HepG2 (cell line): ENCODE measurements around the gene MARCO.

Source experiments
- EP300 ChIP-seq, 3 experiments: sonication (generic) in 1 of 3; formaldehyde crosslinking in 1 of 3; IDR thresholded peaks; 2 replicates each; pipeline versions ENCODE4 v1.5.1 to v1.6.1; 2011 to 2020; ENCODE audit warnings: low read depth in 2 of 3, low read length in 2 of 3, borderline replicate concordance in 1 of 3, improper control_type of control experiment in 1 of 3, mild to moderate bottlenecking in 1 of 3, missing genetic modification reagents in 1 of 3, moderate library complexity in 1 of 3
- EZH2 ChIP-seq: conservative IDR thresholded peaks from 2 replicates; pipeline ENCODE4 v1.6.1; 2012; ENCODE audit warnings: mild to moderate bottlenecking, low read depth, low read length, moderate library complexity
- NR2F1 ChIP-seq, 2 experiments: fragments of 450-650 bp in 1 of 2; formaldehyde crosslinking in 1 of 2; IDR thresholded peaks; 2 replicates each; pipeline versions ENCODE4 v1.5.0 to v1.6.1; 2016 to 2020; ENCODE audit warnings: mild to moderate bottlenecking in 1 of 2, missing compliant biosample characterization in 1 of 2, missing genetic modification reagents in 1 of 2, moderate library complexity in 1 of 2
- POLR2A ChIP-seq, 2 experiments: IDR thresholded peaks; 2 replicates each; pipeline ENCODE4 v1.6.1; 2011; ENCODE audit warnings: low read depth in 2 of 2, low read length in 2 of 2, mild to moderate bottlenecking in 1 of 2, moderate library complexity in 1 of 2; ENCODE audit not compliant: insufficient read depth in 1 of 2
- PRDM4 ChIP-seq: sonication (generic); formaldehyde crosslinking; IDR thresholded peaks from 2 replicates; pipeline ENCODE4 v1.9.0; 2021; ENCODE audit warnings: missing genetic modification reagents, borderline replicate concordance
- RFXAP ChIP-seq: sonication (generic); formaldehyde crosslinking; IDR thresholded peaks from 2 replicates; pipeline ENCODE4 v1.4.0; 2020; ENCODE audit warnings: missing genetic modification reagents, borderline replicate concordance
- SIN3A ChIP-seq: IDR thresholded peaks from 2 replicates; pipeline ENCODE4 v1.6.1; 2011; ENCODE audit warnings: low read depth, mild to moderate bottlenecking, control low read depth, low read length, borderline replicate concordance
- SMYD3 ChIP-seq: sonication (generic); formaldehyde crosslinking; IDR thresholded peaks from 2 replicates; pipeline ENCODE4 v1.8.1; 2023; ENCODE audit warnings: mild to moderate bottlenecking, missing genetic modification reagents
- ZBTB8A ChIP-seq: sonication (generic); formaldehyde crosslinking; IDR thresholded peaks from 2 replicates; pipeline ENCODE4 v1.4.0; 2020; ENCODE audit warnings: mild to moderate bottlenecking, low read depth, missing genetic modification reagents, borderline replicate concordance
- ZNF256 ChIP-seq: sonication (generic); formaldehyde crosslinking; conservative IDR thresholded peaks from 2 replicates; pipeline ENCODE4 v1.4.0; 2020; ENCODE audit warnings: missing genetic modification reagents
- ZNF281 ChIP-seq: sonication (generic); formaldehyde crosslinking; IDR thresholded peaks from 2 replicates; pipeline ENCODE4 v1.4.0; 2020; ENCODE audit warnings: missing genetic modification reagents, borderline replicate concordance
- TF ChIP-seq, protein P1 (sequence below): sonication (generic); formaldehyde crosslinking; IDR thresholded peaks from 2 replicates; pipeline ENCODE4 v1.4.0; 2020; ENCODE audit warnings: missing genetic modification reagents

DNA sequence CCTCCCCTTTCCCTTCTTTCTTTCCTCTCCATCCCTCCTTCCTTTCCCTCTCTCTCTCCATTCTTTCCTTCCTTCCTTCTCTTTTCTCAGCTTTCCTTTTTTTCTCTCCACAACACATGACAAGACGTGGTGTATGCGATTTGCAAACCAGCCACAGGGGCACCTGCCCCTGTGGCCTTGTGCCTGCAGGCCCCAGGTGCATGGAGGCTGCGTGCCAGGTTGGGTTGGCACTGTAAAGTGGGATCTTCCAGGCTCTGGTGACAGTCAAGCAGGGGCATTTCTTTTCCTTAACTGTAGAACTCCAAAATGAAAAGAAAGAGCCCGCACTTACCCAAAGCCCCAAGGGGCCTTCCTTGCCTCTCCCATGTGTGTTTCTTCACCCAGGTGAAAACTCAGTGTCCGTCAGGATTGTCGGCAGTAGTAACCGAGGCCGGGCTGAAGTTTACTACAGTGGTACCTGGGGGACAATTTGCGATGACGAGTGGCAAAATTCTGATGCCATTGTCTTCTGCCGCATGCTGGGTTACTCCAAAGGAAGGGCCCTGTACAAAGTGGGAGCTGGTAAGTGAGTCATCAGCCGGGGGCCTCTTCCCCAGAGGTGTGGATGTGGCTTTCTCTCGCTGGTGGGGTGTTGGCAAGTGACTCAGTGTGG, 50.9 kb downstream of the MARCO start:
- no peak for TF ChIP-seq EP300 (IDR thresholded peaks at IDR 0.05; ENCODE audit: low read depth in 2 of 2, low read length in 2 of 2)
- no peak for TF ChIP-seq EP300 (CRISPR knock-in tag; IDR thresholded peaks at IDR 0.05; ENCODE audit: borderline replicate concordance)
- no peak for TF ChIP-seq EZH2
- no peak for TF ChIP-seq NR2F1 (CRISPR knock-in tag; IDR thresholded peaks at IDR 0.05)
- TF ChIP-seq PRDM4 (CRISPR knock-in tag): no peak
- no peak for TF ChIP-seq ZNF256 (CRISPR knock-in tag)
- no peak for TF ChIP-seq RFXAP (CRISPR knock-in tag)
- TF ChIP-seq POLR2A (IDR thresholded peaks at IDR 0.05; ENCODE audit: insufficient read depth in 1 of 2, low read depth in 2 of 2, low read length in 2 of 2): no peak
- no peak for TF ChIP-seq ZBTB8A (CRISPR knock-in tag)
- TF ChIP-seq, protein P1, sequence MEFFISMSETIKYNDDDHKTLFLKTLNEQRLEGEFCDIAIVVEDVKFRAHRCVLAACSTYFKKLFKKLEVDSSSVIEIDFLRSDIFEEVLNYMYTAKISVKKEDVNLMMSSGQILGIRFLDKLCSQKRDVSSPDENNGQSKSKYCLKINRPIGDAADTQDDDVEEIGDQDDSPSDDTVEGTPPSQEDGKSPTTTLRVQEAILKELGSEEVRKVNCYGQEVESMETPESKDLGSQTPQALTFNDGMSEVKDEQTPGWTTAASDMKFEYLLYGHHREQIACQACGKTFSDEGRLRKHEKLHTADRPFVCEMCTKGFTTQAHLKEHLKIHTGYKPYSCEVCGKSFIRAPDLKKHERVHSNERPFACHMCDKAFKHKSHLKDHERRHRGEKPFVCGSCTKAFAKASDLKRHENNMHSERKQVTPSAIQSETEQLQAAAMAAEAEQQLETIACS (CRISPR knock-in tag): no peak
- TF ChIP-seq ZNF281: no peak
- no peak for TF ChIP-seq SMYD3
- TF ChIP-seq SIN3A: no peak
